Fibroblast of pulmonary artery (primary cell): ENCODE measurements around the gene ATXN1.

Experiments
- DNase-seq: peaks from one replicate; pipeline ENCODE4 v3.0.0-alpha.2; 2010; ENCODE audit warnings: low read depth
- H3K4me3 ChIP-seq: replicated peaks from 2 replicates; pipeline ENCODE4 v1.5.1; 2011; ENCODE audit warnings: low read depth, mild to moderate bottlenecking, control low read depth, low read length, moderate library complexity
- TF ChIP-seq, protein P1 (sequence below): IDR thresholded peaks from 2 replicates; pipeline ENCODE4 v1.5.1; 2011; ENCODE audit warnings: mild to moderate bottlenecking, control low read depth, low read length, inconsistent platforms; ENCODE audit errors: missing control alignments

The ATXN1 gene

GRCh38 chr6:16277101-16277981, 483.9 kb downstream of the ATXN1 start:
- H3K4me3 ChIP-seq, result no peak overlapping the region
- DNase-seq, result peak; percentile 89
- TF ChIP-seq, protein P1, sequence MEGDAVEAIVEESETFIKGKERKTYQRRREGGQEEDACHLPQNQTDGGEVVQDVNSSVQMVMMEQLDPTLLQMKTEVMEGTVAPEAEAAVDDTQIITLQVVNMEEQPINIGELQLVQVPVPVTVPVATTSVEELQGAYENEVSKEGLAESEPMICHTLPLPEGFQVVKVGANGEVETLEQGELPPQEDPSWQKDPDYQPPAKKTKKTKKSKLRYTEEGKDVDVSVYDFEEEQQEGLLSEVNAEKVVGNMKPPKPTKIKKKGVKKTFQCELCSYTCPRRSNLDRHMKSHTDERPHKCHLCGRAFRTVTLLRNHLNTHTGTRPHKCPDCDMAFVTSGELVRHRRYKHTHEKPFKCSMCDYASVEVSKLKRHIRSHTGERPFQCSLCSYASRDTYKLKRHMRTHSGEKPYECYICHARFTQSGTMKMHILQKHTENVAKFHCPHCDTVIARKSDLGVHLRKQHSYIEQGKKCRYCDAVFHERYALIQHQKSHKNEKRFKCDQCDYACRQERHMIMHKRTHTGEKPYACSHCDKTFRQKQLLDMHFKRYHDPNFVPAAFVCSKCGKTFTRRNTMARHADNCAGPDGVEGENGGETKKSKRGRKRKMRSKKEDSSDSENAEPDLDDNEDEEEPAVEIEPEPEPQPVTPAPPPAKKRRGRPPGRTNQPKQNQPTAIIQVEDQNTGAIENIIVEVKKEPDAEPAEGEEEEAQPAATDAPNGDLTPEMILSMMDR, result peak; percentile 68

- no peak for DNase-seq
- H3K4me3 ChIP-seq, result no peak overlapping the region
- TF ChIP-seq, protein P1, result no peak
Observed at GRCh38 chr6:16274885-16275589, 486.2 kb downstream of the ATXN1 start.

- peak; percentile 35 for DNase-seq
- TF ChIP-seq, protein P1, result no peak
Observed at GRCh38 chr6:16274483-16274882, 486.8 kb downstream of the ATXN1 start.

GRCh38 chr6:16273256-16273655, 488.0 kb downstream of the ATXN1 start:
- TF ChIP-seq, protein P1, result no peak
- H3K4me3 ChIP-seq, result no peak overlapping the region
- DNase-seq, result peak; percentile 55

More at GRCh38 chr6:16274483-16274882, 486.8 kb downstream of the ATXN1 start:
- H3K4me3 ChIP-seq, result no peak overlapping the region

DNA sequence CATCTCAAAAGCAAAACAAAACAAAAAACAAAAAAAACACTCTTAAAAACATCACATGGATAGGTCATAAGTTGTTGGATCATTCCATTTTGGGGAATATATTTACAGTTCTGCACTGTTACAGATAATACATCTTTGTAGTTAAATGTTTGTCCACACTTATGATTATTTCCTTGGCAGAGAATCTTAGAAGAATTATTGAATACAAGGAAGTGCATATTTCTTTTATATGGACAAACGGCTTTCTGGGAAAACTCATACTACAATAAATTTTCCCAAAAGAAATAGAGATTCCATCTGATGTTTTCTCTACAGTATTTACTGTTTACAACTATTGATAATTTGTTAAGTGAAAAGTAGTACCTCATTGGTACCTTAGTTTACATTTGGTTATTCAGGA, 489.1 kb downstream of the ATXN1 start:
- no peak overlapping the region for H3K4me3 ChIP-seq
- TF ChIP-seq, protein P1, result no peak
- DNase-seq, result no peak

DNA sequence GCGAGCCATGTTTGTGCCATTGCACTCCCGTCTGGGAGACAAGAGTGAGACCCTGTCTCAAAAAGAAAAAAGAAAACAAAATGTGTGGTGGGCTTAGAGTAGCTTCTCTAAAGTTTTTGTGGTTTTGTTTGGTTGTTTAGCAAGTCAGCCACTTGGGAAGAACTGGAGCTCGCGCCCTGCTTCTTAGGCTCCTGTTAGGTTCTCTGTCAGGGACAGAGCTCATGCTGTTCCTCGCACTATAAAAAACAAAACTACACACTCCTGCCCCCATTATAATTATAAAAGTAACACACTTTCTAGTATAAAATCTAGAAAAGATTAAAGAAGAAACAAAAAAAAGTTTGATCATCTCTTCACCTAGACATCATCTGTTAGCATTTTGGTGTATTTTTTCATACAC, 489.8 kb downstream of the ATXN1 start:
- TF ChIP-seq, protein P1, result no peak
- no peak overlapping the region for H3K4me3 ChIP-seq
- no peak for DNase-seq
